ENCODE results near the gene ZDHHC18. TPM values are rescaled to one million over a fixed set of nuclear protein-coding genes. Genes with fewer than 3 reads are reported as not detected.
A peak's percentile ranks its signal among the peaks of the same experiment; 100 is the strongest.

The ZDHHC18 gene
- total and polyA plus RNA-seq, 2 donors = 9.2 to 18.8 TPM

- Histone ChIP-seq H3K4me3 (ENCODE audit: low read depth, low read length) (peak within 1 kb of the TSS; percentile 96), H3K36me3 (ENCODE audit: insufficient read depth) (no peaks in the 10 kb centered on the region), H3K27ac (ENCODE audit: low read depth) (peak within 1 kb of the TSS; percentile 56), H3K4me1 (ENCODE audit: insufficient read depth) (no peaks in the 10 kb centered on the region)
- under 1% methylated on average over 50 of the region's 50 CpGs for WGBS
- DNase-seq (ENCODE audit: extremely low spot score) = peak; percentile 78
These were observed 73.7 kb downstream of the ZDHHC18 start, which contains the start of gene GPATCH3 for GRCh38 chr1:26900001-26900814. Gene GPATCH3, minus strand, starts transcription at chr1:26900467. Its CDS starts 25 bp downstream, at chr1:26900442.

GRCh38 chr1:26900815-26901511 lies 74.5 kb downstream of the ZDHHC18 start:
- no peaks in the 10 kb centered on the region for H3K36me3 ChIP-seq (ENCODE audit: insufficient read depth)
- 63% methylated on average over 18 of the region's 18 CpGs for WGBS
- peak overlapping the region; percentile 96 for H3K4me3 ChIP-seq (ENCODE audit: low read depth, low read length)
- H3K27ac ChIP-seq (ENCODE audit: low read depth) = no peak overlapping the region
- H3K4me1 ChIP-seq (ENCODE audit: insufficient read depth) = no peaks in the 10 kb centered on the region
- no peak for DNase-seq (ENCODE audit: extremely low spot score)

Small RNA genes within 50 kb of the gene (small RNA-seq; reads per million reads assigned to genes)
- gene RN7SL165P = not detected

Other genes starting within 250 kb of the ZDHHC18 start
- 40.6 TPM for gene ARID1A, start 130.7 kb upstream of the ZDHHC18 start, total RNA-seq
- gene ARID1A, start 130.7 kb upstream of the ZDHHC18 start, polyA plus RNA-seq = 31.8 TPM
- 13.4 TPM for gene PIGV, start 38.7 kb upstream of the ZDHHC18 start, total RNA-seq
- gene PIGV, start 38.7 kb upstream of the ZDHHC18 start, polyA plus RNA-seq = 17.4 TPM
- 8.6 TPM for gene SFN, start 36.5 kb downstream of the ZDHHC18 start, total RNA-seq
- 23.5 TPM for gene SFN, start 36.5 kb downstream of the ZDHHC18 start, polyA plus RNA-seq
- gene GPN2, start 63.6 kb downstream of the ZDHHC18 start, total RNA-seq = 11.4 TPM
- gene GPN2, start 63.6 kb downstream of the ZDHHC18 start, polyA plus RNA-seq = 16.6 TPM
- gene GPATCH3, start 73.8 kb downstream of the ZDHHC18 start, total RNA-seq = 6.4 TPM
- 11.2 TPM for gene GPATCH3, start 73.8 kb downstream of the ZDHHC18 start, polyA plus RNA-seq
- not detected for gene NR0B2, start 87.3 kb downstream of the ZDHHC18 start, total RNA-seq
- not detected for gene NR0B2, start 87.3 kb downstream of the ZDHHC18 start, polyA plus RNA-seq
- gene NUDC, start 95.1 kb downstream of the ZDHHC18 start, total RNA-seq = 9.7 TPM
- gene NUDC, start 95.1 kb downstream of the ZDHHC18 start, polyA plus RNA-seq = 71.0 TPM
- 2.3 TPM for gene KDF1, start 133.8 kb downstream of the ZDHHC18 start, total RNA-seq
- gene KDF1, start 133.8 kb downstream of the ZDHHC18 start, polyA plus RNA-seq = 2.0 TPM
- 7.1 TPM for gene TRNP1, start 167.0 kb downstream of the ZDHHC18 start, total RNA-seq
- gene TRNP1, start 167.0 kb downstream of the ZDHHC18 start, polyA plus RNA-seq = 31.4 TPM
- gene TENT5B, start 186.2 kb downstream of the ZDHHC18 start, total RNA-seq = 5.8 TPM
- gene TENT5B, start 186.2 kb downstream of the ZDHHC18 start, polyA plus RNA-seq = 102 TPM

All from urinary bladder (tissue), 4 donors.